ENCODE results near the gene ST3GAL5. TPM values are rescaled to one million over a fixed set of nuclear protein-coding genes. Genes with fewer than 3 reads are reported as not detected.

ST3GAL5 gene
- total and polyA plus RNA-seq, 4 donors, result 83.2 to 120 (median 108) TPM

DNA sequence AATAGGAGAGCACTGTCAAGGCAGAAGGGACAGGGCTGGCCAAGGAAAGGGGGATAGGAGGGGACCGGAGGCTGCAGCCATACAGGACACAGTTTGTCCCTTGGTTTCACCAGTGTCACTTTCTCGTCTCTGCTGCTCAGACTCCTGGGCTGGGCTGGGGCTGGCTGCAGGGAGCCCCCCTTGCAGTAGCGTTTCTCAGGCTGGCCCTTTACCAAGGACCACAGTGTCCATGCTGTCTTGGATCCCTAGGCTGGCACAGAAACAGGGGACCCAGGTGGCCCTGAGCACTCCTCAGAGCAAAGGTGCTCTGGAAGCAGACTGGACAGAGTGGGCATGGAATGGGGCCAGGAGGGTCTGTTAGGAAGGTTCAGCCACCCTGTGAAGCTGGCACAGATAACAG is 100.2 kb downstream of the ST3GAL5 start:
- peaks cover 24% of the 10 kb centered on the region for H3K36me3 ChIP-seq (ENCODE audit: control insufficient read depth, insufficient read depth, low read length)
- WGBS (ENCODE audit: insufficient coverage), result 69% methylated on average over 3 of the region's 3 CpGs
- H3K27ac ChIP-seq (ENCODE audit: low read depth, low read length), result no peak overlapping the region
- no peak for DNase-seq (ENCODE audit: low read depth in 4 of 6, low spot score in 6 of 6)
- no peak overlapping the region for H3K4me3 ChIP-seq (ENCODE audit: low read depth, low read length)
- no peaks in the 10 kb centered on the region for H3K9me3 ChIP-seq (ENCODE audit: control insufficient read depth, insufficient read depth, low read length)
- H3K27me3 ChIP-seq (ENCODE audit: control insufficient read depth, insufficient read depth, low read length), result peaks cover 2% of the 10 kb centered on the region
- H3K4me1 ChIP-seq (ENCODE audit: control insufficient read depth, insufficient read depth, low read length), result peaks cover 75% of the 10 kb centered on the region

DNA sequence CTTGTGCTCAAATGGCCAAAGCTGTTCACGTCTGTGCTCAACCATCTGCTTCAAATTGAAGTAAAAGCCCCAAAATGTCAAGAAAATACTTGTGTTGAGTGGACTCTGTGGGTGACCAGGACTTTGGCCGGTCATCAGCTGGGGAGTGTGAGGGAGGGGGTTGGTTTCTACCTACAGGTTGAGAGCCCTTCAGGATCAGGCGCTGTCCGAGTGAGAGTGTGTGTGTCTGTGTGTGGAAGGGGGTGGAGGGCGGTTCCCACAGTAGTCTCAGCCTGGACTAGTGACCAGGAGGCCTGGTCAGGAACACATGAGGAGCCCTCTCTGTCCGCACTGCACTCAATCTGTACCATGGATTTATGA is 100.8 kb downstream of the ST3GAL5 start:
- Histone ChIP-seq H3K4me3 (ENCODE audit: low read depth, low read length) (no peak overlapping the region), H3K36me3 (ENCODE audit: control insufficient read depth, insufficient read depth, low read length) (peaks cover 24% of the 10 kb centered on the region), H3K27me3 (ENCODE audit: control insufficient read depth, insufficient read depth, low read length) (peaks cover 2% of the 10 kb centered on the region), H3K9me3 (ENCODE audit: control insufficient read depth, insufficient read depth, low read length) (no peaks in the 10 kb centered on the region), H3K4me1 (ENCODE audit: control insufficient read depth, insufficient read depth, low read length) (peaks cover 73% of the 10 kb centered on the region), H3K27ac (ENCODE audit: low read depth, low read length) (no peak overlapping the region)
- no peak for DNase-seq (ENCODE audit: low read depth in 4 of 6, low spot score in 6 of 6)
- WGBS (ENCODE audit: insufficient coverage), result 95% methylated on average over 6 of the region's 6 CpGs

DNA sequence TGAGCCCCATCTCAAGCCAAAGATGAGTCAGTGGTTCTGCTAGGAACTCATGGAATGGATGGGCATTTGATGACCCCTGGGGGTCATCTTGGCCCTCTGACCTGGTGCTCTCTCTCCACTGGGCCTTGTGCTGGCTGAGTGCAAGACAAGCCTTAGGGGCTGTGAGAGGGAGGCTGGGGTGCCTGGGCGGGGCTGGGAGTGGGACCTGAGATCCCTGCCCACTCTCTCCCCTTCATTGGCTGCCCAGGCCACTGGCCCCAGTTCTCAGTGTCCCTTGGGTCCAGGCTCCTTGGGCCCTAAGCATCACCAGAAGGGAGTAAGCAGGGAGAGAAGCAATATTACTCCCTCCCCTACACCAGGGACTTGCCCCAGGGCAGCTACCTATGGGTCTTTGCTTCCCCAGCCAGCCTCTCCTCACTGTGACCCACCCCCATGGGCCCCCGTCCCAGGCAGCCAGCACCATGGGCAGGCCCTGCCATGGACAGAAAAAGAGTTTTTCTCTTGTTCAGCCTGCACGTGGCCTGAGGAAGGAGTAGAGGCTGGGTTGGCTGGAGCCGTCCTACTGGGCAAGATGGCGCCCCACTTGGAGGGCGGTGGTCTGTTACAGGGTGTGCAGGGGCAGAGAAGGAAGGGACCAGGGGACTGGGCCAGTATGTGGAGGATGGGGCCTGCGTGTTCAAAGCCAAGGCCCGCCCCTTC is 101.4 kb downstream of the ST3GAL5 start:
- Histone ChIP-seq H3K27me3 (ENCODE audit: control insufficient read depth, insufficient read depth, low read length) (peaks cover 2% of the 10 kb centered on the region), H3K36me3 (ENCODE audit: control insufficient read depth, insufficient read depth, low read length) (peaks cover 24% of the 10 kb centered on the region), H3K4me1 (ENCODE audit: control insufficient read depth, insufficient read depth, low read length) (peaks cover 69% of the 10 kb centered on the region), H3K4me3 (ENCODE audit: low read depth, low read length) (no peak overlapping the region), H3K9me3 (ENCODE audit: control insufficient read depth, insufficient read depth, low read length) (no peaks in the 10 kb centered on the region), H3K27ac (ENCODE audit: low read depth, low read length) (no peak overlapping the region)
- WGBS (ENCODE audit: insufficient coverage), result 98% methylated on average over 7 of the region's 8 CpGs
- DNase-seq (ENCODE audit: low read depth in 4 of 6, low spot score in 6 of 6), result no peak

Small RNA genes within 50 kb of the gene (small RNA-seq; reads per million reads assigned to genes)
- not detected for gene RN7SKP83 (ENCODE audit: low replicate concordance)

Other genes starting within 250 kb of the ST3GAL5 start
- gene SFTPB, start 220.8 kb downstream of the ST3GAL5 start, total RNA-seq, result not detected
- gene SFTPB, start 220.8 kb downstream of the ST3GAL5 start, polyA plus RNA-seq (ENCODE audit: insufficient read length in 2 of 2), result under 1 TPM in 1 of 2 donors, not detected in 1; 0.12 TPM
- under 1 TPM; 0.40 to 0.55 TPM for gene GNLY, start 194.6 kb downstream of the ST3GAL5 start, total RNA-seq
- under 1 TPM in 1 of 2 donors, not detected in 1; 0.80 TPM for gene GNLY, start 194.6 kb downstream of the ST3GAL5 start, polyA plus RNA-seq (ENCODE audit: insufficient read length in 2 of 2)
- 10 to 100 TPM in 1 of 2 donors, 1 to 10 TPM in 1; 5.8 to 25.8 TPM for gene ATOH8, start 135.0 kb downstream of the ST3GAL5 start, total RNA-seq
- gene ATOH8, start 135.0 kb downstream of the ST3GAL5 start, polyA plus RNA-seq (ENCODE audit: insufficient read length in 2 of 2), result 10 to 100 TPM; 13.5 to 16.8 TPM
- 10 to 100 TPM; 11.1 to 16.5 TPM for gene POLR1A, start 216.9 kb upstream of the ST3GAL5 start, total RNA-seq
- gene POLR1A, start 216.9 kb upstream of the ST3GAL5 start, polyA plus RNA-seq (ENCODE audit: insufficient read length in 2 of 2), result 10 to 100 TPM; 18.8 to 22.4 TPM
- 100 to 1,000 TPM; 125 to 126 TPM for gene PTCD3, start 217.2 kb upstream of the ST3GAL5 start, total RNA-seq
- gene PTCD3, start 217.2 kb upstream of the ST3GAL5 start, polyA plus RNA-seq (ENCODE audit: insufficient read length in 2 of 2), result 100 to 1,000 TPM in 1 of 2 donors, 10 to 100 TPM in 1; 91.8 to 112 TPM